SU-DHL-6 (cell line): Measurements from ENCODE around the gene GIMAP7.
"Not testable (repeated sequence)": the region's sequence is repeated elsewhere in the genome, so short reads cannot be mapped to it uniquely, and the experiment has no call there.

ENCODE experiments used
- H2AFZ ChIP-seq: fragments of 200-600 bp; sonication (generic); 2 replicates; pipeline ENCODE4 v1.6.1; 2014; ENCODE audit warnings: low read depth, mild to moderate bottlenecking, moderate library complexity, mixed read lengths, antibody characterized with exemption, low read length; ENCODE audit not compliant: severe bottlenecking
- H3F3A ChIP-seq: fragments of 200-600 bp; shearing (Covaris generic); 2 replicates; pipeline ENCODE4 v1.6.0; 2016; ENCODE audit warnings: antibody characterized with exemption, mild to moderate bottlenecking; ENCODE audit not compliant: insufficient read depth
- H3K27ac ChIP-seq: fragments of 200-600 bp; sonication (generic); 2 replicates; pipeline ENCODE4 v1.5.1; 2016; ENCODE audit warnings: low read depth, mild to moderate bottlenecking, low read length, moderate library complexity, mixed read lengths
- H3K27me3 ChIP-seq: fragments of 200-600 bp; sonication (generic), shearing (Covaris generic); 2 replicates; pipeline ENCODE4 v1.6.0; 2014; ENCODE audit warnings: mild to moderate bottlenecking, low read length
- H3K36me3 ChIP-seq: fragments of 200-600 bp; sonication (generic); 2 replicates; pipeline ENCODE4 v1.6.1; 2014; ENCODE audit warnings: mild to moderate bottlenecking, low read length, mixed read lengths
- H3K4me2 ChIP-seq: fragments of 300-600, 200-600 bp; shearing (Covaris generic), sonication (generic); 2 replicates; pipeline ENCODE4 v1.6.0; 2014; ENCODE audit warnings: low read length, low read depth, mild to moderate bottlenecking; ENCODE audit not compliant: poor library complexity, severe bottlenecking
- H3K4me3 ChIP-seq: fragments of 200-600 bp; sonication (generic); 2 replicates; pipeline ENCODE4 v1.5.1; 2014; ENCODE audit warnings: antibody characterized with exemption, low read length, mild to moderate bottlenecking, mixed read lengths; ENCODE audit not compliant: insufficient read depth, poor library complexity, severe bottlenecking
- H3K79me2 ChIP-seq: fragments of 200-600 bp; sonication (generic); 2 replicates; pipeline ENCODE4 v1.6.1; 2014; ENCODE audit warnings: mild to moderate bottlenecking, low read length, moderate library complexity; ENCODE audit not compliant: insufficient read depth
- H3K9ac ChIP-seq: fragments of 200-600 bp; sonication (generic); 2 replicates; pipeline ENCODE4 v1.7.0; 2014; ENCODE audit warnings: mild to moderate bottlenecking, low read length
- H3K9me2 ChIP-seq: fragments of 200-600 bp; sonication (generic); replicated peaks from 2 replicates; pipeline ENCODE4 v1.6.1; 2014; ENCODE audit warnings: low read length; ENCODE audit not compliant: insufficient read depth
- H3K9me3 ChIP-seq: fragments of 200-600 bp; sonication (generic); 2 replicates; pipeline ENCODE4 v1.6.1; 2014; ENCODE audit warnings: low read length, mixed read lengths; ENCODE audit not compliant: insufficient read depth
- H4K20me1 ChIP-seq: fragments of 200-600 bp; sonication (generic); 2 replicates; pipeline ENCODE4 v1.6.1; 2014; ENCODE audit warnings: low read depth, mild to moderate bottlenecking, antibody characterized with exemption, low read length, moderate library complexity, mixed read lengths
- EZH2phosphoT487 ChIP-seq: fragments of 200-600 bp; sonication (generic), shearing (Covaris generic); conservative IDR thresholded peaks from 2 replicates; pipeline ENCODE4 v1.6.1; 2018; ENCODE audit warnings: mild to moderate bottlenecking, antibody characterized with exemption, low read length, moderate library complexity, mixed read lengths
- TF ChIP-seq, protein P1 (sequence below): fragments of 200-600 bp; sonication (generic); IDR thresholded peaks from one replicate; pipeline ENCODE4 v1.5.1; 2017; ENCODE audit warnings: antibody characterized with exemption, mild to moderate bottlenecking, low read length, moderate library complexity; ENCODE audit not compliant: insufficient read depth, poor library complexity, severe bottlenecking

Gene GIMAP7

DNA sequence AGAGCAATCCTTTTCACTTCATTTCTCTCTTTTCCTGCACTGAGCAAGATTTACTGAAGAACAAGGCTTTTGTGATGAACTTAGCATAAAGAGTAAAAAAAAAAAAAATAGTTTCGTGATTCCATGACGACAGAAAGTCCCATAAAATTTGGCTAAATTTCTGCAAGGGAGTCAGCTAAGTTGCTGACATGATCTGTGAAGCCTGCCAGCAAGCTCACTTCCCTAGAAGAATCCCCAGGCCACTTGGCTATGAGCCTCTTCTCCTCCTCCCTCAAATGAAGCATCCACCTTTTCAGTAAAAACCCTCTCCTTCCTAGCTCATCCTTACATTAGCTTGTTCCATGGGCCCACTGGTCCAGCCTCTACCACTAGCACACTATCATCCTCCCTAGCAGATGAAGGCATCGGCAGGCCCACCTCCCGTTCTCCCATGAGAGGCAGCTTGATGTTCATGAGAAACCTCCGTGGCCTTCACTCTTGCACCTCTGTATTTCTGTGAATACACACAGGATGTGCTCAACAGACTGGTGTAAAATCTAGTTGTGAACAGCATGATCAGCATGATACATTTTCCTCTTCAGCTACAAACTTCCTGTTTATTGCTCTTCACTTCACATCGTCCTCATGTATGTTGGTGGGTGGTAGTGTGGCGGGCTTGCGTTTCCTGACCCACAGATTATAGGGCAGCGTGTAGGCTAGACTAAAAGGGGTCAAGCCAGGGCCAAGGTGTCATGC is 33.3 kb upstream of the GIMAP7 start:
- Histone ChIP-seq H3K9ac (no peak overlapping the region), H3K9me2 (no peaks in the 10 kb centered on the region), H3K9me3 (no peaks in the 10 kb centered on the region), H3K79me2 (no peaks in the 10 kb centered on the region), H3F3A (no peaks in the 10 kb centered on the region), H3K27ac (no peak overlapping the region), H2AFZ (no peak overlapping the region), H3K36me3 (no peaks in the 10 kb centered on the region), H3K4me2 (no peak overlapping the region), H4K20me1 (no peaks in the 10 kb centered on the region), H3K4me3 (no peak overlapping the region), H3K27me3 (no peaks in the 10 kb centered on the region)
- no peak for TF ChIP-seq EZH2phosphoT487
- TF ChIP-seq, protein P1, sequence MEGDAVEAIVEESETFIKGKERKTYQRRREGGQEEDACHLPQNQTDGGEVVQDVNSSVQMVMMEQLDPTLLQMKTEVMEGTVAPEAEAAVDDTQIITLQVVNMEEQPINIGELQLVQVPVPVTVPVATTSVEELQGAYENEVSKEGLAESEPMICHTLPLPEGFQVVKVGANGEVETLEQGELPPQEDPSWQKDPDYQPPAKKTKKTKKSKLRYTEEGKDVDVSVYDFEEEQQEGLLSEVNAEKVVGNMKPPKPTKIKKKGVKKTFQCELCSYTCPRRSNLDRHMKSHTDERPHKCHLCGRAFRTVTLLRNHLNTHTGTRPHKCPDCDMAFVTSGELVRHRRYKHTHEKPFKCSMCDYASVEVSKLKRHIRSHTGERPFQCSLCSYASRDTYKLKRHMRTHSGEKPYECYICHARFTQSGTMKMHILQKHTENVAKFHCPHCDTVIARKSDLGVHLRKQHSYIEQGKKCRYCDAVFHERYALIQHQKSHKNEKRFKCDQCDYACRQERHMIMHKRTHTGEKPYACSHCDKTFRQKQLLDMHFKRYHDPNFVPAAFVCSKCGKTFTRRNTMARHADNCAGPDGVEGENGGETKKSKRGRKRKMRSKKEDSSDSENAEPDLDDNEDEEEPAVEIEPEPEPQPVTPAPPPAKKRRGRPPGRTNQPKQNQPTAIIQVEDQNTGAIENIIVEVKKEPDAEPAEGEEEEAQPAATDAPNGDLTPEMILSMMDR: no peak

DNA sequence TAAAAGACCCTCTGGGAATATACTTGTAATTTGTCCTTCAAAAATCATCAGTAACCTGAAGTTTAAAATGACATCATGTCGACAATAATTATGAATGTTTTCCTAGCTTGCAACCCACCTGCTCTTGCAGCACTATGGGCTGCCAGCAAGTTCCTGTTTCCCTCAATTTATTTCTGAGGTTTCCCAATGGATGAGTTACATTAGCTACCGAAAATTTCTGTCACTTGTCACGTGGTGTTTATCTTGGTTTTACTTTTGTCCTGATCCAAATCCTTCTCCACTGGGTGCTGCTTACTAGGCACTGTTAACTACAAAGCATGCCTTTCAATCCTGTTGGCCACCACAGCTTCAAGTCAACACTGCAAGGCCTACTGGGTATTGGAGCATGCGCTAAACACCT is 32.8 kb upstream of the GIMAP7 start:
- no peak for TF ChIP-seq EZH2phosphoT487
- TF ChIP-seq, protein P1: no peak
- no peak overlapping the region for H3K4me2 ChIP-seq
- no peak overlapping the region for H3K27ac ChIP-seq
- no peaks in the 10 kb centered on the region for H3K27me3 ChIP-seq
- no peaks in the 10 kb centered on the region for H3K9me2 ChIP-seq
- no peaks in the 10 kb centered on the region for H3K36me3 ChIP-seq
- H3K4me3 ChIP-seq: no peak overlapping the region
- H4K20me1 ChIP-seq: no peaks in the 10 kb centered on the region
- H3K9me3 ChIP-seq: no peaks in the 10 kb centered on the region
- H2AFZ ChIP-seq: no peak overlapping the region
- no peak overlapping the region for H3K9ac ChIP-seq
- no peaks in the 10 kb centered on the region for H3K79me2 ChIP-seq
- H3F3A ChIP-seq: no peaks in the 10 kb centered on the region

DNA sequence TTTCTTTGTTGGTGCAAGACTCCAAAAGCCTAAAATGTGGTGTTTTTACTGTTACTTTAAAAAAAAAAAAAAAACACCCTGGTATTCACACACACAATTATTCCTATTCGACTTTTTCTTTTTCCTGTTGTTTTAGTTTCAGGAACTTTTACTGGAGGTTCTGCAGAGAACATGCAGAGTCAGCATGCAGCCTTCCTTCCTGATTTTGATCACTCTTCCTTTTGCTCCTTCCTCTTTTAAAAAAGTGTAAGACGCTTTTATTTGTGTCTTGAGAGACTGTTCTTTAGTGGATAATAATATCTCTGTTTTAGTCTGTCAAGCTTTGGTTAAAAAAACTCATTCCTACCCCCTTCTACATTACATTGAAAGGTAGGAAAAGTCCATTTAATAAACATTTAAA is 31.2 kb upstream of the GIMAP7 start:
- not testable (repeated sequence) for H4K20me1 ChIP-seq, H3K4me3 ChIP-seq, H3K4me2 ChIP-seq, H3K79me2 ChIP-seq, H3K27ac ChIP-seq, H3K9ac ChIP-seq, H3K9me3 ChIP-seq, H2AFZ ChIP-seq, H3K36me3 ChIP-seq, H3K27me3 ChIP-seq, H3F3A ChIP-seq, H3K9me2 ChIP-seq

DNA sequence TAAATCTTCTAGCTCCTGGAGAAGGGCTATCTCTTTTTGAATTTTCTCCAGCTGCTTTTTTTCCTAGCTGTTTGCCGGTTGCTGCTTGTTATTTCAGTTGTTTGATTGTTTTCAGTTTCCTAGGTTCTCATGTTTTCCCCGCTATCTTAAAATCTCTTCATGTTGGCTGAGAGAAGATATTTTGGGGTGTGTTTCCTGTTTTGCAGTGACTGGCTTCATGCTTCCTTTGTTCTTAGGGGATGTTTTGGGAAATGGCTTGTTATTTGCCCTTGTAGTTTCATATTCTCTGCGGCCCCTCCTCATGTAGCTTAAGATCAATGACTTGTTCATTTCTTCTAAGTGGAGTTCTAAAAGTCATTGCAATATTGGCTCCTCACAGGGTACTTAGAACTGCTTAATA is 30.6 kb upstream of the GIMAP7 start:
- H4K20me1 ChIP-seq, H2AFZ ChIP-seq, H3K27me3 ChIP-seq, H3K79me2 ChIP-seq, H3K9me3 ChIP-seq, H3K36me3 ChIP-seq, H3K27ac ChIP-seq, H3K9ac ChIP-seq, H3K4me3 ChIP-seq, H3K4me2 ChIP-seq, H3F3A ChIP-seq, H3K9me2 ChIP-seq: not testable (repeated sequence)
